IMR-90 (cell line): Measurements from ENCODE around the gene SPATA3.

Source experiments
- MXI1 ChIP-seq: IDR thresholded peaks from 2 replicates; pipeline ENCODE4 v1.6.1; 2012; ENCODE audit warnings: low read depth, mild to moderate bottlenecking, low read length, moderate library complexity, borderline replicate concordance
- TF ChIP-seq, protein P1 (sequence below): conservative IDR thresholded peaks from 2 replicates; pipeline ENCODE4 v1.5.1; 2012; ENCODE audit warnings: mild to moderate bottlenecking, low read depth, low read length, improper control_type of control experiment

DNA sequence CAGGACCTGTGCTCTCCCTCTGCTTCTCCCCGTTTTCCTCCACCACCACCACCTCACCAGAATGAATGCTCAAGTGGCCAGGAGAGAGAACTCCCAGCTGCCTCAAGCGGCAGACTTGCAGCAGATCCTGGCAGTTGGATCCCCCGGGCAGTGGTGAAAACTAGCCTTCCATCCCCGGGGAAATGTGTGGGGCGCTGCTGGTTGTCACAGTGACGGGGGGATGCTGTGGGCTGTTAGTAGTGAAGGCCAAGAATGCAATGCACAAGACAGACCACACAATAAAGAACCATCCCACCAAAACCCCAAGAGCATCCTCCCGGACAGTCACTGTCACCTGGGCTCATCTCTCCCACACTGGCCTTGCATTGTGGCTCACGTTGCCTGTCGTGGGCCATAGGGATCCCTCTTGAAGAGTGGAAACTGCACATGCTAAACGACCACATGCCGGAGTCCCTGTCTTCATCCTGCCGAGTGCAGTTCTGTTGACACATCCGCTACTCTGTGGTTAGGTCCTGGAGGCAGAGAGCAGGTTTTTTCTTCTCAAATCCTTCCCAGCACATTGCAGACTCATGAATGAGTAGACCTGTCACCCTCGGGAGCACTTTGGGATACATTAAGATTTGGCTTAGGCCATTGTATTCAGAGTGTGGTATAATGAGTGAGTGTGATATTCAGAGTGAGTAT is 13.5 kb downstream of the SPATA3 start:
- TF ChIP-seq, protein P1, sequence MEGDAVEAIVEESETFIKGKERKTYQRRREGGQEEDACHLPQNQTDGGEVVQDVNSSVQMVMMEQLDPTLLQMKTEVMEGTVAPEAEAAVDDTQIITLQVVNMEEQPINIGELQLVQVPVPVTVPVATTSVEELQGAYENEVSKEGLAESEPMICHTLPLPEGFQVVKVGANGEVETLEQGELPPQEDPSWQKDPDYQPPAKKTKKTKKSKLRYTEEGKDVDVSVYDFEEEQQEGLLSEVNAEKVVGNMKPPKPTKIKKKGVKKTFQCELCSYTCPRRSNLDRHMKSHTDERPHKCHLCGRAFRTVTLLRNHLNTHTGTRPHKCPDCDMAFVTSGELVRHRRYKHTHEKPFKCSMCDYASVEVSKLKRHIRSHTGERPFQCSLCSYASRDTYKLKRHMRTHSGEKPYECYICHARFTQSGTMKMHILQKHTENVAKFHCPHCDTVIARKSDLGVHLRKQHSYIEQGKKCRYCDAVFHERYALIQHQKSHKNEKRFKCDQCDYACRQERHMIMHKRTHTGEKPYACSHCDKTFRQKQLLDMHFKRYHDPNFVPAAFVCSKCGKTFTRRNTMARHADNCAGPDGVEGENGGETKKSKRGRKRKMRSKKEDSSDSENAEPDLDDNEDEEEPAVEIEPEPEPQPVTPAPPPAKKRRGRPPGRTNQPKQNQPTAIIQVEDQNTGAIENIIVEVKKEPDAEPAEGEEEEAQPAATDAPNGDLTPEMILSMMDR: no peak
- no peak for TF ChIP-seq MXI1
